ENCODE measurements around the gene CELF4. TPM values are rescaled to one million over a fixed set of nuclear protein-coding genes. Genes with fewer than 3 reads are reported as not detected.

The CELF4 gene
- total and polyA plus RNA-seq, 5 donors from 2014 or later = 0.08 to 0.30 (median 0.08) TPM; not detected in 2

- Histone ChIP-seq H3K4me1 (ENCODE audit: control insufficient read depth, insufficient read depth, low read length, poor library complexity, severe bottlenecking) (no peaks in the 10 kb centered on the region), H3K9me3 (ENCODE audit: control insufficient read depth in 2 of 2, low read length in 2 of 2) (no peaks in the 10 kb centered on the region), H3K27ac (ENCODE audit: insufficient read depth, low read length, poor library complexity, severe bottlenecking) (no peak overlapping the region), H3K27me3 (ENCODE audit: control insufficient read depth, insufficient read depth, low read length) (no peaks in the 10 kb centered on the region), H3K4me3 (ENCODE audit: low read depth, low read length) (no peak overlapping the region), H3K36me3 (ENCODE audit: control insufficient read depth, insufficient read depth, low read length) (no peaks in the 10 kb centered on the region)
- Mint-ChIP-seq H3K27me3 (no peaks in the 10 kb centered on the region), H3K9me3 (no peaks in the 10 kb centered on the region), H3K36me3 (no peaks in the 10 kb centered on the region), H3K4me3 (no peak overlapping the region), H3K4me1 (no peaks in the 10 kb centered on the region), H3K27ac (peak overlapping the region in 1 of 3 donors; percentile 14)
- DNase-seq (no peak), ATAC-seq (ENCODE audit: low read depth in 2 of 2) (no peak)
Measured at GRCh38 chr18:37334631-37335408, 230.8 kb downstream of the CELF4 start.

GRCh38 chr18:37332628-37333420, 232.8 kb downstream of the CELF4 start:
- no peaks in the 10 kb centered on the region for H3K4me1 Mint-ChIP-seq
- H3K4me3 Mint-ChIP-seq = no peak overlapping the region
- H3K27ac Mint-ChIP-seq = peak overlapping the region in 1 of 3 donors; percentile 58
- Histone ChIP-seq H3K4me1 (ENCODE audit: control insufficient read depth, insufficient read depth, low read length, poor library complexity, severe bottlenecking) (no peaks in the 10 kb centered on the region), H3K27me3 (ENCODE audit: control insufficient read depth, insufficient read depth, low read length) (no peaks in the 10 kb centered on the region), H3K27ac (ENCODE audit: insufficient read depth, low read length, poor library complexity, severe bottlenecking) (no peak overlapping the region), H3K9me3 (ENCODE audit: control insufficient read depth in 2 of 2, low read length in 2 of 2) (no peaks in the 10 kb centered on the region), H3K36me3 (ENCODE audit: control insufficient read depth, insufficient read depth, low read length) (no peaks in the 10 kb centered on the region), H3K4me3 (ENCODE audit: low read depth, low read length) (no peak overlapping the region)
- no peaks in the 10 kb centered on the region for H3K9me3 Mint-ChIP-seq
- H3K27me3 Mint-ChIP-seq = no peaks in the 10 kb centered on the region
- ATAC-seq (ENCODE audit: low read depth in 2 of 2) (no peak), DNase-seq (no peak)
- no peaks in the 10 kb centered on the region for H3K36me3 Mint-ChIP-seq

DNA sequence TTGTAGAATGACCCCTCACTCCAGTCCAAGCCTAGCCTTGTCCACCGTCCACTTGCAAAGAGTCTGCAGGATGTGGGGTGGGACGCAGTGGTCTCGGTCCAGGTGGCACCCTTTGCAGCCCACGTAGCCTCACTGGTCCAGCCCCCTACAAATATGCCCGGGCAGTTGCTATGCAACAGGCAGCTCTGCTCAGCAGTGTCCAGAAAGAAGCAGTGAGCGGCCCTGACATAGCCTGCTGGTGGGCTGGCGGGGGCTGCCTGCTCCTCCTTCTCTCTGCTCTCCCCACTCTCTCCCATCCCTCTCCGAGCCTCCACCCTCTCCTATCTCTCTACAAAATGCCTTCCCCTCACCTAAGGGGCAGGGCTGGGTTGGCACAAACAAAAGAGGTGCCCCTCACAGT, 233.4 kb downstream of the CELF4 start:
- no peaks in the 10 kb centered on the region for H3K4me1 Mint-ChIP-seq
- H3K27me3 Mint-ChIP-seq = no peaks in the 10 kb centered on the region
- no peaks in the 10 kb centered on the region for H3K36me3 Mint-ChIP-seq
- H3K27ac ChIP-seq (ENCODE audit: insufficient read depth, low read length, poor library complexity, severe bottlenecking) = no peak overlapping the region
- H3K4me1 ChIP-seq (ENCODE audit: control insufficient read depth, insufficient read depth, low read length, poor library complexity, severe bottlenecking) = no peaks in the 10 kb centered on the region
- no peak overlapping the region for H3K4me3 Mint-ChIP-seq
- H3K27ac Mint-ChIP-seq = peak overlapping the region in 1 of 3 donors; percentile 58
- no peaks in the 10 kb centered on the region for H3K36me3 ChIP-seq (ENCODE audit: control insufficient read depth, insufficient read depth, low read length)
- no peaks in the 10 kb centered on the region for H3K9me3 Mint-ChIP-seq
- no peaks in the 10 kb centered on the region for H3K27me3 ChIP-seq (ENCODE audit: control insufficient read depth, insufficient read depth, low read length)
- H3K4me3 ChIP-seq (ENCODE audit: low read depth, low read length) = no peak overlapping the region
- no peaks in the 10 kb centered on the region for H3K9me3 ChIP-seq (ENCODE audit: control insufficient read depth in 2 of 2, low read length in 2 of 2)
- DNase-seq = no peak
- no peak for ATAC-seq (ENCODE audit: low read depth in 2 of 2)

DNA sequence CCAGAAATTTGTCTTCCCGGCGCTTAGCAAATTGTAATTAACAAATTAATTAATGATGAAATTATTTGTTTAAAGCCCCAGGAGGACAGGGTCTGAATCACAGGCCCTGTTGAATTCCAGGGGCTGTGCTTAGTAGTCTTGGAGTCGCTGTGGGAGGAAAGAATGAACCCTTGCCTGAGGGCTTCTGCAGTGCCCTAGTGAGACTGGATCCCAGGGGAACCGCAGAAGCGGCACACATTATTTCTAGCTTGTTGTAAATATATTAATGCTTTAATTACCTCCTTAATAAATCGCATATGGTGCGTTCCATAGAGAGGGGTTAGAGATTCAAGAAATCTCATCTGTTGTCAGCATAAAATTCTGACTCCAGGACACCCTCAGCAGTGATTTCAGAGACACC, 235.4 kb downstream of the CELF4 start:
- ATAC-seq (ENCODE audit: low read depth in 2 of 2) (no peak), DNase-seq (no peak)
- Histone ChIP-seq H3K27ac (ENCODE audit: insufficient read depth, low read length, poor library complexity, severe bottlenecking) (no peak overlapping the region), H3K36me3 (ENCODE audit: control insufficient read depth, insufficient read depth, low read length) (no peaks in the 10 kb centered on the region), H3K27me3 (ENCODE audit: control insufficient read depth, insufficient read depth, low read length) (no peaks in the 10 kb centered on the region), H3K4me3 (ENCODE audit: low read depth, low read length) (no peak overlapping the region), H3K4me1 (ENCODE audit: control insufficient read depth, insufficient read depth, low read length, poor library complexity, severe bottlenecking) (no peaks in the 10 kb centered on the region), H3K9me3 (ENCODE audit: control insufficient read depth in 2 of 2, low read length in 2 of 2) (no peaks in the 10 kb centered on the region)
- H3K4me3 Mint-ChIP-seq = no peak overlapping the region
- H3K36me3 Mint-ChIP-seq = no peaks in the 10 kb centered on the region
- H3K4me1 Mint-ChIP-seq = no peaks in the 10 kb centered on the region
- peaks cover 0 to 2% (median 0%) of the 10 kb centered on the region in 7 donors for H3K9me3 Mint-ChIP-seq
- no peak overlapping the region for H3K27ac Mint-ChIP-seq
- no peaks in the 10 kb centered on the region for H3K27me3 Mint-ChIP-seq

GRCh38 chr18:37328946-37329719, 236.5 kb downstream of the CELF4 start:
- Histone ChIP-seq H3K27me3 (ENCODE audit: control insufficient read depth, insufficient read depth, low read length) (no peaks in the 10 kb centered on the region), H3K9me3 (ENCODE audit: control insufficient read depth in 2 of 2, low read length in 2 of 2) (no peaks in the 10 kb centered on the region), H3K4me1 (ENCODE audit: control insufficient read depth, insufficient read depth, low read length, poor library complexity, severe bottlenecking) (no peaks in the 10 kb centered on the region), H3K4me3 (ENCODE audit: low read depth, low read length) (no peak overlapping the region), H3K27ac (ENCODE audit: insufficient read depth, low read length, poor library complexity, severe bottlenecking) (no peak overlapping the region), H3K36me3 (ENCODE audit: control insufficient read depth, insufficient read depth, low read length) (no peaks in the 10 kb centered on the region)
- Mint-ChIP-seq H3K27me3 (no peaks in the 10 kb centered on the region), H3K27ac (no peak overlapping the region), H3K4me3 (no peak overlapping the region), H3K4me1 (no peaks in the 10 kb centered on the region), H3K9me3 (peaks cover 0 to 2% (median 0%) of the 10 kb centered on the region in 7 donors), H3K36me3 (no peaks in the 10 kb centered on the region)
- ATAC-seq (ENCODE audit: low read depth in 2 of 2) = no peak
- no peak for DNase-seq

- Histone ChIP-seq H3K4me3 (ENCODE audit: low read depth, low read length) (no peak overlapping the region), H3K9me3 (ENCODE audit: control insufficient read depth in 2 of 2, low read length in 2 of 2) (no peaks in the 10 kb centered on the region), H3K4me1 (ENCODE audit: control insufficient read depth, insufficient read depth, low read length, poor library complexity, severe bottlenecking) (no peaks in the 10 kb centered on the region), H3K27ac (ENCODE audit: insufficient read depth, low read length, poor library complexity, severe bottlenecking) (no peak overlapping the region), H3K36me3 (ENCODE audit: control insufficient read depth, insufficient read depth, low read length) (no peaks in the 10 kb centered on the region), H3K27me3 (ENCODE audit: control insufficient read depth, insufficient read depth, low read length) (no peaks in the 10 kb centered on the region)
- DNase-seq = no peak
- H3K27me3 Mint-ChIP-seq = no peaks in the 10 kb centered on the region
- no peaks in the 10 kb centered on the region for H3K4me1 Mint-ChIP-seq
- ATAC-seq (ENCODE audit: low read depth in 2 of 2) = no peak
- H3K27ac Mint-ChIP-seq = no peak overlapping the region
- H3K9me3 Mint-ChIP-seq = peaks cover 0 to 2% (median 0%) of the 10 kb centered on the region in 7 donors
- H3K36me3 Mint-ChIP-seq = no peaks in the 10 kb centered on the region
- no peak overlapping the region for H3K4me3 Mint-ChIP-seq
Measured at GRCh38 chr18:37327063-37327577, 238.5 kb downstream of the CELF4 start.

DNA sequence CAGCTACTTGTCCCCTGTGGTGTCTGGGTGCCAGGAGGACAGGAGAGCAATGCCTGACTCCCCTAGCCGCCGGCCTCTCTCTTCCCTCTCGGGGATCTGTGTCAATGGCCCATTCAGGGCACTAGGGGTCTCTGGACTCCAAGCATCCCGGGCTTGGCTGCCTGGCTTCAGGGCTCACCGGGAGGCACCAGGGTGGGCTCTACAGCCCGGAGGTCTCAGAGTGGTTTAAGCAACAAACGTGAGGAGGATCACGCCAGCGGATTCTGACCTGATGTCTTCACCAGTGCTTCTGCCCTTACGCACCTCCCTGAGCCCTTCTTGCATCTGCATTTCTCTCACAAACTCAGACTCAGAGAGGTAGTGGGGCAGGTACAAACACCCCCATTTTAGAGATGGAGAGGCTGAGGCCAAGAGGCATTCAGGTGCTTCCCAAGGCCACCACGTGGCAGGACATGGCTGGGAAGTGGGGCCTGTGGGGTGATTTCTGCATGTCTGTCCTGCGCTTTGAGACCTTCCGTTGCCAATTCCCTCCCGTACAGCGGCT, 243.0 kb downstream of the CELF4 start:
- H3K9me3 ChIP-seq (ENCODE audit: control insufficient read depth in 2 of 2, low read length in 2 of 2) = no peaks in the 10 kb centered on the region
- Mint-ChIP-seq H3K4me1 (no peaks in the 10 kb centered on the region), H3K36me3 (no peaks in the 10 kb centered on the region), H3K27ac (no peak overlapping the region), H3K27me3 (no peaks in the 10 kb centered on the region), H3K9me3 (peaks cover 0 to 2% (median 0%) of the 10 kb centered on the region in 7 donors), H3K4me3 (no peak overlapping the region)
- ATAC-seq (ENCODE audit: low read depth in 2 of 2) = no peak
- H3K27me3 ChIP-seq (ENCODE audit: control insufficient read depth, insufficient read depth, low read length) = no peaks in the 10 kb centered on the region
- no peak overlapping the region for H3K27ac ChIP-seq (ENCODE audit: insufficient read depth, low read length, poor library complexity, severe bottlenecking)
- no peak overlapping the region for H3K4me3 ChIP-seq (ENCODE audit: low read depth, low read length)
- H3K36me3 ChIP-seq (ENCODE audit: control insufficient read depth, insufficient read depth, low read length) = no peaks in the 10 kb centered on the region
- DNase-seq = no peak
- H3K4me1 ChIP-seq (ENCODE audit: control insufficient read depth, insufficient read depth, low read length, poor library complexity, severe bottlenecking) = no peaks in the 10 kb centered on the region
